Measurements from ENCODE around the gene PNLIPRP2.

The PNLIPRP2 gene

GRCh38 chr10:116620423-116621400, at the start of gene PNLIPRP2:
PNLIPRP2 (plus strand) TSS chr10:116620953.
- in situ Hi-C loops (cut with MboI; ENCODE audit: low sequenced_read_pairs), result no loop called here

- in situ Hi-C loops (cut with MboI; ENCODE audit: low sequenced_read_pairs), result no loop called here
Observed at GRCh38 chr10:116574797-116575196, 46.0 kb upstream of the PNLIPRP2 start.

- in situ Hi-C loops (cut with MboI; ENCODE audit: low sequenced_read_pairs), result no loop called here
Observed at GRCh38 chr10:116587878-116588591, 32.7 kb upstream of the PNLIPRP2 start.

- in situ Hi-C loops (cut with MboI; ENCODE audit: low sequenced_read_pairs), result no loop called here
Observed at GRCh38 chr10:116588995-116589394, 31.8 kb upstream of the PNLIPRP2 start.

GRCh38 chr10:116589926-116590325, 30.8 kb upstream of the PNLIPRP2 start:
- in situ Hi-C loops (cut with MboI; ENCODE audit: low sequenced_read_pairs), result no loop called here

GRCh38 chr10:116590590-116591444, 29.9 kb upstream of the PNLIPRP2 start, which contains the start of gene PNLIPRP1:
PNLIPRP1 (plus strand) TSS chr10:116590959; CDS start chr10:116591130, 171 bp downstream.
- in situ Hi-C loops (cut with MboI; ENCODE audit: low sequenced_read_pairs), result no loop called here

GRCh38 chr10:116593139-116593740, 27.5 kb upstream of the PNLIPRP2 start:
- in situ Hi-C loops (cut with MboI; ENCODE audit: low sequenced_read_pairs), result no loop called here

- in situ Hi-C loops (cut with MboI; ENCODE audit: low sequenced_read_pairs), result no loop called here
Observed at GRCh38 chr10:116594525-116595035, 26.2 kb upstream of the PNLIPRP2 start.

GRCh38 chr10:116596062-116596461, 24.7 kb upstream of the PNLIPRP2 start:
- in situ Hi-C loops (cut with MboI; ENCODE audit: low sequenced_read_pairs), result no loop called here

GRCh38 chr10:116597543-116597942, 23.2 kb upstream of the PNLIPRP2 start:
- in situ Hi-C loops (cut with MboI; ENCODE audit: low sequenced_read_pairs), result no loop called here

- in situ Hi-C loops (cut with MboI; ENCODE audit: low sequenced_read_pairs), result no loop called here
Observed at GRCh38 chr10:116598329-116598728, 22.4 kb upstream of the PNLIPRP2 start.

GRCh38 chr10:116599991-116600390, 20.8 kb upstream of the PNLIPRP2 start:
- in situ Hi-C loops (cut with MboI; ENCODE audit: low sequenced_read_pairs), result no loop called here

GRCh38 chr10:116602648-116603400, 17.9 kb upstream of the PNLIPRP2 start:
- in situ Hi-C loops (cut with MboI; ENCODE audit: low sequenced_read_pairs), result no loop called here

GRCh38 chr10:116606061-116606483, 14.7 kb upstream of the PNLIPRP2 start:
- in situ Hi-C loops (cut with MboI; ENCODE audit: low sequenced_read_pairs), result no loop called here

GRCh38 chr10:116607336-116607735, 13.4 kb upstream of the PNLIPRP2 start:
- in situ Hi-C loops (cut with MboI; ENCODE audit: low sequenced_read_pairs), result no loop called here

- in situ Hi-C loops (cut with MboI; ENCODE audit: low sequenced_read_pairs), result no loop called here
Observed at GRCh38 chr10:116608686-116609594, 11.8 kb upstream of the PNLIPRP2 start.

- in situ Hi-C loops (cut with MboI; ENCODE audit: low sequenced_read_pairs), result no loop called here
Observed at GRCh38 chr10:116610443-116611152, 10.2 kb upstream of the PNLIPRP2 start.

- in situ Hi-C loops (cut with MboI; ENCODE audit: low sequenced_read_pairs), result no loop called here
Observed at GRCh38 chr10:116611153-116611545, 9.6 kb upstream of the PNLIPRP2 start.
